Stimulated activated CD8-positive, alpha-beta memory T cell treated with anti-CD3 and anti-CD28 coated beads, Interleukin-7, amount 100 ng/mL, for 48 hours (primary cell): ENCODE data around the gene GPC6.

Experiments used
- DNase-seq, 2 donors: peaks; one replicate each; pipeline ENCODE4 v3.0.0-alpha.2; 2020; ENCODE audit warnings: low read depth in 1 of 2; ENCODE audit errors: extremely low read depth in 1 of 2

The GPC6 gene

DNA sequence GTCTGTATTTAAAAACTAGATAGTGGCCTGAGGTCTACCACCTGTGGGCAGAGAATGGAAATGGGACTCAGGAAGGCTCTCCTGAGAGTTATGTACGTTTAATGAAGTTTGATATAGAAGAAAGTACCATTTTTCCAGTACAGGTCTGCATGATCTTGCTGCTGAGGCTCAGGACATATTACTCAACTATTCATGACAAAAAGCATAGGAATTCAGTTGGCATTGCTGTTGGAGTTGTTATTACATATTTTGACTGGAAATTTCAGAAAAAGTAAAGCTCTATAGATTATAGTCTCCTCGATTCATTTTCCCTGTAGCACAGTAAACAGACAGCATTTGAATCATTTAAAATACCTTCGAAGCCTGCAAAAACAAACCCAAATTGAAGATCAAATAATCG is 783.1 kb downstream of the GPC6 start:
- DNase-seq = no peak

DNA sequence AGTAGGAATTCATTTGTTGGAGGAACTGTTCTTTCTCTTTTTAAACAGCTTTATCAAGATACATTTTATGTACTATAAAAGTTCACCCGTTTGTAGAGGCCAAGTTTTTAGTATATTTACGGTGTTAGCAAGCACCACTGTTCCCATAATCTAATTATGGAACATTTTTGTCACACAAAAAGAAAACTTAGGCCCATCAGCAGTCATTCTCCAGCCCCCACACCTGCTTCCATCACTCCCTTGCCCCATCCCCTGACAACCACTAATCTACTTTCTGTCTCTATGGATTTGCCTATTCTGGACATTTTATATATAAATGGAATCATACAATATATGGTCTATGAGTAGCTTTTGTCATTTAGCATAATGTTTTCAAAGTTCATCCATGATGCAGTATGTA is 787.9 kb downstream of the GPC6 start:
- no peak for DNase-seq

DNA sequence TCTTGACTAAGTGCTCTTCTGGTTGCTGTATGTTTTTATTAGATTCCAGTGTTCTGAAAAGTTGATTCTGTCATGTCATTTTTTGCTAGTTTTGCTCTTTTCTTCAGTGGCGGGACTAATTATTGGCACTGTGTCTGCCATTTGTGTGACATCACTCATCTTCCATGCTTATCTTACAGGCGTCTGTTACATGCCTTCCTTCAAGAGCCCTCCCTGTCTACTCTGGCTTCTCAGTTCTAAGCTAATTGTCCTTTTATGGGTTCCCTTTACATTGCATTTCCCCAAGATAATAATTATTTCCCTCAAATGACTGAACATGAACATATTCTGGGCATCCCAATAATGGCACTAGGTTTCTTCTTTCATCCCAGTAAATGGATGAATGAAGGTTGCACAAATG is 793.8 kb downstream of the GPC6 start:
- no peak for DNase-seq

DNA sequence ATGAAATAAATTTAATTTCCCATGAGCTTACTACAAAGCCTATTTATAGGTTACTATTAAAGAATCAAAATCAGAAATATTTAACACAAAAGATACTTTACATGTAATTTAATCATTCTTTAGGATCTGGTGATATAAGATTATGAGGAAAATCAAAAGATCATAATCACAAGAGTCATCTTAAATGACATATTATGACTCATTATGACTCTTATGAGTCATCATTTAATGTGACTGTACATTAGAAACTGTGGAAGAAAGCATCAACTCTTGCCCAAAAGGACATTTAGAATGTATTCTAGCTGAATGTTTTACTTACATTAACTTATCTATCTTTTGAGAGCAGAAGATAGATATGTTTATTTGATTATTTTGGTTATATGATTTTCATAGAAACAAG is 794.2 kb downstream of the GPC6 start:
- DNase-seq = no peak

DNA sequence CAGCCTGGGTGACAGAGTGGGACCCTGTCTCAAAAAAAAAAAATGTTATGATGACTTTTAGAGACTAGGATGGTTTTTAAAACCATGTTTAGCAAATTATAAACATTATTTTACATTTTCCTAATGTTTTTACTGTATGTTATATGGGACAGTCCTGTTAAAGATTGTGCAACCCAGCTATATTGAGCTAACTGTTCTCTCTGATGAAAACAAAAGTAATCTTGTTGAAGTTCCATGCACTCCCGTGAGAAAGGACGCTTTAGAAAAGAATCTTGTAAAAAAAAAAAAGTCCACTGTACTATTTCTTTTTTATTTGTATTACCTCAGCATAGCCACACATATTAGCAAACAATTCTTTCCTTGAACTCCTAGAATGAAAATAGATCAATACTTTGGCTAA is 801.6 kb downstream of the GPC6 start:
- DNase-seq = no peak

DNA sequence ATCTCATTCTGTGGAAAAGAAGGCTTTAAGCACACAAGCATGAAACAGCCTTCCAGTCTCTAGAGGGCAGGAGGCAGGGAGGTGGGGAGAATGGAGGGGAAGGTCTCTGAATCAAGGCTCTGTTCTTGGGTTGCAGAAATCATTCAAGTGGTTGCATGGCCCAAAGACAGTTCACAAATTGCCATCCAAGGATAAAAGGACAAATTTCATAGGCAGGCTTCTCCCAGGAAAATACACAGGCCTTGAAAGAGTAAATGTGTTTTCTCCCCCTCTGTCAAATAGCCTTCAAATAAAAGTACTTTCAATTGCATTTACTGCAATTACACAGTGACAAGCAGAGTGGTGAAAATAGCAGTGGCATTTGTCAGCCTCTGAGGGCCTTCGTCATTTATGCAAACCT is 802.0 kb downstream of the GPC6 start:
- no peak for DNase-seq

DNA sequence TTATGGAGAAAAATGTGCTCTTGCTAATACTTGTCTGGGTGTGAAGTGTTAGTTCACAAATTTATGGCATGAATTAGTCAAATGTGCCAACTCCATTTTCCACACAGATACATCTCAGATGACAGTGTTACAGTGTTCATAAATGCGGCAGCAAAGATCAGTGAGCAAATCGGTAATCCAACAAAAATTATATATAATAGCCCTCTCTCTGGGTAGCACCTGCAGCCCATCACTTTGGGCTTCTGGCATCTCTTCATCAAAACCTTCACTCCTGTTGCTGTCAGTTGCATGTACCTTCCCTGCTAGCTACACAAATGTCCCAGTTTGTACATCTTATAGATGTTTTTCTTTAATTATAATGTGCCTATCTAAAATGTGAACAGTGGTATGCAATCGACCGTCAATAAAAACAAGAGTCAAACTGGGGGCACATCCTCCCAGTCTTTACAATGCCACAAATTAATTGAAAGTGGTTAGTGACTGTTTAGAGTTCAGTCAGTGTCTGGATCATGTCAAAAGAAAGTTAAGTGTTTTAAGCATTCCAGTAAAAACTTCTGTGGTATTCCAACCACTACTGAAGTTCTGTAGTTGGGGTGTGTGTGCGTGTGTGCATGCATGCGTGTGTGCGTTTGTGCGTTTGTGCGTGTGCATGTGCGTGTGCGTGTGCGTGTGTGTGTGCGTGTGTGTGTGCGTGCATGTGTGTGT is 804.0 kb downstream of the GPC6 start:
- no peak for DNase-seq

DNA sequence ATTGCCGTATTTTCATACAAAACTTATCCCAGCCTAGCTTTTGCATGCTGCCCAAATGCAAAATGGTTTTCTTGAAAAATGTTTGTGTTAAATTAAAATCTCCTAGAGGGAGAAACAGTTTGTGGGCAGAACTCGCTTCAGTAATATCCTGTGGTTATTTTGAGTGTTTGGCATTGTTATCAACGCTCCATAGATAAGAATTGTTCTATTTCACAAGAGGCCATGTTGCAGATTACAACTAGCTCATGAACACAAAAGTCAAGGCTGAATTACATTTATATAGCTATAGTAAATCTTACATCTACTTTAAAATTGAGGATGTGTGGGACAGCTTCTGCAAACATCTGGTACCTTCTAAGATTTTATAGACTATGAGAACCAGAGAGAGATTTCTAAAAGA is 805.0 kb downstream of the GPC6 start:
- DNase-seq = no peak

DNA sequence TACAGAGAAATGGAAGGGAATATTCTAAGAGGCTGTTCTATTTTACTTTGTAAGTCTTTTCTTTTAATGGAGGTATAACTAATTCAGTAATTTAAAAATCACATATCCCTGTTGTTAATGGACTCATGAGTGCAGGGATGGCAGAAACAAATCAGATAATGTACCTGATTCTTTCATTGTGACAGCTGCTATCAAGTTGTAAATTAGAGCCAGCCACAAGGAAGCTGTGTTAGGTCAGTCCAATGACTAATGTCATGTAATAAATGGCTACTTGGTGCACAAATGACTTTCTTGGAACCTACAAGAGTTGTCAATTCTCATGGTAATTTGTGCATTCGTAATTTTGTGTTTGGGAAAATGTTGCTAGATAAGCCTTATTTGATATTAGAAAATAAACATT is 806.5 kb downstream of the GPC6 start:
- DNase-seq = no peak

DNA sequence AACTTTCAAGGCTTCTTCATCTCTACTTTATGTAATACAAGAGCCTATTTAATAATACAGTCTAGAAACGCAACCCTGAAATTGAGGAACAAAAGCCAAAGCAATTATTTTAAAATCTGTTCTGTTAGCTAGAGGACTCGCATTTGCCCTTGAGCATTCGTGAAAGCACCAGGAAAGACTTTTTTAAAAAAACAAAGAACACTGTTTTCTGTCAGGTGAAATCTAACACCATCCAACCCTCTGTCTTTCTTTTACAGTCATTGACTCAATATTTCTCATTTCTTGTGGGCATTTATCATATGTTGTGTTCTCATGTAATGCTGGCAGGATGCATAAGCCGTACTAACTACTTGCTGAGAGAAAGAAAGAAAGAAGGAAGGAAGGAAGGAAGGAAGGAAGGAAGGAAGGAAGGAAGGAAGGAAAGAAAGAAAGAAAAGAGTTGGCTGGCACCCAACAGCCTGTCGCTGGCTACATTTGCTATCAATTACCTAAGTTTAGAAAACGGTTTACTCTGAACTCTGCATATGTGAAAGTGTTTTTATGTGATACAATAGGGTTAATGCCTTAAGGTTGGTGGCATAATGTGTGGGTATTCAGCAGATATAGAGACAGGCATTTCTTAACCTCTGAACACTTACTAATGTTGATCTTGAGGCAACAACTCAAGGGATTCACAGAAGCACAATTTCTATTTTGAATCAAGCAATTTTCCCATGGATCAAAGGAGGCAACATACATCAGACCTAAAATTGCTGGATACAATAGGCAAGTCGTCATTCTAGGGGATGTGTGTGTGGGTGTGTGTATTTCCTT is 807.4 kb downstream of the GPC6 start:
- DNase-seq = no peak

DNA sequence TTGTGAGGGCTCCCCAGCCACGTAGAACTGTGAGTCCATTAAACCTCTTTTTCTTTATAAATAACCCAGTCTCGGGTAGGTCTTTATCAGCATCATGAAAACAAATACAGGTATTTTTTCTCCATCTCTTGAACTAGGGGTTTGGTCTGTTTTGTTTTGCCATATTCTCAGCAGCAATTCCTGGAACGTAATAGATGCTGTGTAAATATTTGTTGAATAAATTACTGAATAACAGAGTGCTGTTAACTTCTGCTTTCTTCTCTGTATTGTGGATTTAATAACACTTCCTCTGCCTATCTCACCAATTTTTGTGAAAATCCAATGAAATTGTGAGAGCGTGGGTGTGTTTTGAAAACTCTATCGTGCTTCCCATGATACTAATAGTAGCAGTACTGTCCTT is 823.4 kb downstream of the GPC6 start:
- DNase-seq = no peak

DNA sequence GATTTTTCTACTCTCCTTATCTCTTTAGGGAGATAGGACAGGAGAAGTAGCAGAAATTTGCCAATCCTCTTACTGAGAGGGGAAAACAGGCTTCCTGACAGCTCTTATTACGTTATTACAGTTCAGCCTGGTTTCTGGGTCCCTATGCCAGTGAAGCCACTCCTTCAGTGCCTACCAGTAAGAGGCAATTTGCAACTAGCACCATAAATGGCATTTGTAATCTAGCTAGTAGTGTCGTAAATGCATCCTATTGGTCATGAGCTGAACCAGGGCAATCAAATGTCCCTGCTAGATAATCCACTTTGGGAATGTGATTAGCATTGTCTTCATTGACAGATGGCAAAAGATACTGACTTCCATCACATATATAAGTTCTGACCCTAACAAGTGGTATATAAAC is 824.1 kb downstream of the GPC6 start:
- DNase-seq = no peak

DNA sequence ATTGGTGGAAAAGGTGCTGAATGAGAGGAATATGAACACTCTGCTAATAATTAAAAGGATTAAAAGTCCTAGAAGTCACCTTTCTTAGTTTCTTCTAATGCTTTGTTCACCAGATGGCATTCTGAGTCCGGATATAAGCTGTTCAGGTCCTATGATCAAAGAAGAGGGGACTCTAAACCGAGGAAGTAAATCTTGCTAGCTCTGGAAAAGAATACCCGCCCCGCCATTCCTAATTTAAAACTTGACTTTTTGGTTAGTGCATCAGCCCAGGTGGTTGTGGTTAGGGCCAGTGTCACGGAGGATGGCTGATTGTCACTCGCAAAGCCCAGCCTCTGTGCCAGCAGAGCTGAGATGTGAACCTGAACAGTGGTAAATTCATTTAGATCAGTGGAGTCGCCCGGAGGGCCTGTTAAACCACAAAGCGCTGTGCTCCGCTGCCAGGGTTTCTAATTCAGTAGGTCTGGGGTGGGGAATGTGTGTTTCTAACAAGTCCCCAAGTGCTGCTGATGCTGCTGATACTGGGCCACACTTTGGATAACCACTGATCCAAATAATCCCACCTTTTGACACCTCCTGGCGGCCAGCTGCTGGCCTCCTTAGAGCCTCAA is 827.5 kb downstream of the GPC6 start:
- no peak for DNase-seq

DNA sequence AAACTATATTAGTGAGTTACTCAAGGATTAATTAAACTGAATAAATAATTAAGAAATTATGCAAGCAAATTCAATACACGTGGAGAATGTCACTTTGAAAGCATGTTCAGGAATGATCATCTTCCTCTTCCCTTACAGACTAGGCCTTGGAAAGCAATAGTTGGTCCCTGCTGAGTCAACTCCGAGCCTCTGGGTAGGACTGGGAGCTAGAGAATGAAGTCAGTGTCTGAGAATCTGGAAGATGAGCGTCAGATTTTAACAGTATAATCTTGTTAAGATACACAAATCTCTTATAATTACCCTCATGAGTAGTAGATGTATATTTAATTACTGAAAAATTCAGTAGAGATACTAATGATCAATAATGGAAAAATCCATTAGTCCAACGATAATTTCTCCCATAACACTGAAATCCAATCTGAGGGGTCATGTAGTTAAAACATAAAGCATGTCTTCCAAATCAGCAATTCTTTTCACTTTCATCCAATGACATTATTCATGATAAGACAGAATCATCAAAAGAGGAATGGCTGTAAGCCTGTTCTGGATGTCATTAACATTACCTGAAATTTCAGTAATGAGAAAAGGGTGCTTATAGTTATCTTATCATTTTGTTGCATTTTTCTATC is 829.9 kb downstream of the GPC6 start:
- no peak for DNase-seq

DNA sequence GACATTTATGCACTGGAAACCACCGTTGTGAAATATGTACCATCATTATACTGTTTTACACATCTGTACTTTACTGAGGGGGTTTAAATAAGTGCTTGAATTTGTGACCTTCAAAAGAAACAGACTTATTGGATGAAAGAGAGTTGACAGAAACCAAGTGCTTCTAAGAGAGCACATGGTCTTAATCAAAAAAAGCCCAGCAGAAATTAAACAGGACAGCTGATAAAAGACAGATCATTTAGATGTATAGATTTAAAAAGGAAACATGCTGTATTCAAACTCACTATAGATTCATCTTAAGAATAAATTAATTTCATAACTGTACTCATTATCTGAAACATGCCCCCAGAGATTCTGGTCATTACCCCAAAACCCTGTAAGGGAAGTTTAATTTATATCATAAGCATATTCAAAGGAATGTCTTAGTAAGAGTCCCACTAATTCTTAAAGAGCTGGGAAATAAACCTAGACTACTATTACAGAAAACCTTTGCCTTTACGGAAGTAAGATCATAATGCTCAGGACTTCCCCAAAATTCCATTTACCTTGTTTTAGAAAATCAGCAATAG is 831.1 kb downstream of the GPC6 start:
- no peak for DNase-seq

DNA sequence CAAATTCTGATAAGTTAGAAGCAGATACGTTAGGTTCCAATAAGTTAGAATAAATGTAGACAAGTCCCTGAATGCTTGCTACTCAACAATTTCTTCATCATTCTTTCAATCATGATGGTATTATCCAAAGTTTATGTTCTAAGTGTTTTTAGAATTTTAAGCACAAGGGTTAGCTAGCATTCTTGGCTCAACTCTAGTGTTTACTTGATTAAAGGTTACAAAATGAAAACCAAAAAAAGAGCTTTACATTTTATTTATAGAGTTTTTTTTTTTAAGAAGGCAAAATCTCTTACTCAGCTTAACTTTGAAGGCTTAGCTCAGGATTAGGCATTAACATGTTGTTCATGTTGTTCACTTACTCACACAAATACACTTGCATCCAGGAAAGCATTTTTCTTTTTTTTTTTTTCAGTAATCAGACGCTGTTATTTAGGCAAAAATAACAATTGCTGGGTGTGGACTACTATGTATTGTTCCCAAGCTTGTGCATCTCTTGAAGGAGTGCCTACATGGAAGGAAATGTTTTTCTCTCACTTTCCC is 832.3 kb downstream of the GPC6 start:
- DNase-seq = no peak

DNA sequence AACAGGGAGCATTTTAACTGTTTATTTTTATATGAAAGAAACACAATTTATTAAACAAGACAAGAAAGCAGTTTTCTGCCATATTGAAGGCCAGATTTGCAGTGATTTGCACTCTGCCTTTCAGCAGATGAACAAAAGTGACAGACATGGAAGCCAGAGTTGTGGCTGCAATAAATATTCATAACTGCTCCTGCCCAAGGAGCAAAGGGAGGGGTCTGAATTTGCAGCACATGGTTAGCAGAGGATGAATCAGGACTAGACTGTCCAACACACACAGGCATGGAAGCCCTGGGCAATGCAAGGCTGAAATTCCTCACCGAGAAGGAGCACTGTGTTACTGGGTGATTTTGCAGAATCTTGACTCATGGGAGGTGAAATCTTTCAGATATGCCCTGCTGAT is 834.7 kb downstream of the GPC6 start:
- no peak for DNase-seq

DNA sequence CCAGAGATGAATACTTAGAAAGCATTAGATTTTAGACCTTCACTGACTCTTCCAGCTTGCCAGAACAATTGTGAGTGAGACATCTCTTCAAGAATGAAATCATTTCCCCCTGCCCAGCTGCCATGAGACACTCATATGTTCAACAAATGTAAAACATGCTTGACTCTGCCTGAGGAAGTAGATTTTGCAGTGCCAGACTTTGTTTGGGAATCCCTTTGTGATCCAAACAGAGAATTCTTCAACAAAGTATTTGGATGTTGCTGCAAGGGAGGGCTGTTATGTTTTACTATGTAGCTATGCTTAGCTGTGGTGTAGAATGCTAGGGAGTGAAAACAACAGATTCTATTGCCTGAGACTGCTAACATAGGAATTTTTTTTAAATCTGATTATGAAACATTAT is 836.5 kb downstream of the GPC6 start:
- no peak for DNase-seq

DNA sequence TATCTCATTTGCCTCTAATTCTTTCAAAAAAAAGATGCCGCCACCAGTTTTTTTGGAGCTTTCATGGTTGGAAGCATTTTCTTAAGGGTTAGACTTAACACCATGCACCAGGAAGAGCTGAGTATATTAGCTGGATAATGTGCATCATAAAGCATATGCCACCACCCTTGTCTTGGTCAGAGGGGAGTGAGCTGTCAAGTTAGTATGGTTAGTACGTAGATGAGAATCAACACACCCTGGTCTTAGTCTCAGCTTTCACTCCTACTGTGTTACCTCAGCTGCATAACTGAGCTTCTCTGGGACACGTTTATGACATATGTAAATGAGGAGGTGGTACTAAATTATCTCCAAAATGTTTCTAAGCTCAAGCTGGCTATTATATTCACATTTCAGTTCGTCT is 837.2 kb downstream of the GPC6 start:
- no peak for DNase-seq

DNA sequence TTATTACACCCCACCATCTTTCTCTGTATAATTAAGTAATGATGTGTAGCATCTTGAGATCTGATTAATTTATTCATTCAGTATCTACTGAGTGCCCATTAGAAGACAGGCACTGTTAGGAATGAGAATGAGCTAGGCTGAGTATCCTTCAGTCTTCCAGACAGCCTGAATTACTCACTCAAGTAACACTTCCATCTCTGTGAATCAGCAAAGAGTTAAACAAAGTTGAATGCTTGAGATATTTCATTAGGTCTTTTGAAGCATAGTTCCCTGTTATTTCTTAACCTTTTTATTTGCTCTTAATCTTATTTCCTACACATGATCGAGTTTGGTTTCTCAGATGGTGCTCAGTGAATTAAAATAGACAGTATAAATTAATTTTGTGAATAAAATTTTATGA is 839.1 kb downstream of the GPC6 start:
- no peak for DNase-seq
